Subcutaneous abdominal adipose tissue (tissue), 5 donors: ENCODE data around the gene TMEM161A.
"Not testable (repeated sequence)": the region's sequence is repeated elsewhere in the genome, so short reads cannot be mapped to it uniquely, and the experiment has no call there.

Source experiments
- H3K27ac ChIP-seq: one replicate; pipeline ENCODE4 v1.7.0; 2013; ENCODE audit warnings: low read depth, mild to moderate bottlenecking, inconsistent platforms, low read length, moderate library complexity
- H3K27me3 ChIP-seq, 5 donors: one replicate each; pipeline ENCODE4 v1.7.0; 2013; ENCODE audit warnings: low read length in 5 of 5, inconsistent platforms in 1 of 5; ENCODE audit not compliant: control insufficient read depth in 5 of 5, insufficient read depth in 4 of 5
- H3K36me3 ChIP-seq, 5 donors: one replicate each; pipeline ENCODE4 v1.7.0; 2013; ENCODE audit warnings: low read length in 5 of 5; ENCODE audit not compliant: control insufficient read depth in 5 of 5, insufficient read depth in 5 of 5
- H3K4me1 ChIP-seq, 5 donors: one replicate each; pipeline ENCODE4 v1.7.0; 2013; ENCODE audit warnings: low read length in 5 of 5, mild to moderate bottlenecking in 3 of 5, moderate library complexity in 1 of 5; ENCODE audit not compliant: control insufficient read depth in 5 of 5, insufficient read depth in 5 of 5
- H3K4me3 ChIP-seq, 5 donors: one replicate each; pipeline ENCODE4 v1.7.0; 2013; ENCODE audit warnings: low read length in 5 of 5, low read depth in 1 of 5
- H3K9ac ChIP-seq, 5 donors: one replicate each; pipeline ENCODE4 v1.7.0; 2013; ENCODE audit warnings: low read length in 5 of 5, mild to moderate bottlenecking in 4 of 5, moderate library complexity in 3 of 5
- H3K9me3 ChIP-seq, 5 donors: one replicate each; pipeline ENCODE4 v1.7.0; 2013; ENCODE audit warnings: low read length in 5 of 5; ENCODE audit not compliant: control insufficient read depth in 5 of 5
- donor health status: healthy.
- donor health status: healthy.
- donor health status: healthy.
- donor health status: healthy.
- donor health status: healthy.

TMEM161A gene

GRCh38 chr19:19138109-19138981 lies at the start of gene TMEM161A:
Gene TMEM161A (minus strand): TSS chr19:19138478. CDS start chr19:19138428, 50 bp downstream.
- peak within 1 kb of the TSS; percentile 54 for H3K27ac ChIP-seq
- H3K9me3 ChIP-seq = no peaks in the 10 kb centered on the region

DNA sequence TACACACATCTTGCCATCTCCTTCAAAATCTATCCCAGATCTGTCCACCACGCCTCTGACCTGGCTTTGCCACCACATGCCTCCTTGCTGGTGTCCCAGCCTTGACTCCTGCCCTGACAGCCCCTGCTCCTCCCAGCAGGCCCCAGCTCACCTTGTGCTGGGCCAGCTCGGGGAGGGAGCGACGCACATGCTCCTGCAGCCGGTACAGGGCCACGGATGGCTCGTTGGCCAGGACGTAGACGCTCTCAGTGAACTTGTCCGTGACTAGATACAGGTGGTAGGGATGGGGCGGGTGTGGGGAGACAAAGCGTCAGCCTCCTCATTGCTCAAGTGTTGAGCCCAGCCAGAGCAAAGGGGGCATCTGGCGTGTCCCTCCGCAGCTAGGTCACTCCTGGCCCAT lies 48.5 kb upstream of the TMEM161A start:
- Histone ChIP-seq H3K4me3 (no peak overlapping the region), H3K27ac (no peak overlapping the region), H3K9me3 (no peaks in the 10 kb centered on the region), H3K4me1 (peaks cover 2 to 35% (median 27%) of the 10 kb centered on the region in 5 donors), H3K9ac (no peak overlapping the region), H3K36me3 (peaks cover 0 to 37% (median 17%) of the 10 kb centered on the region in 5 donors), H3K27me3 (no peaks in the 10 kb centered on the region)

More at GRCh38 chr19:19138109-19138981, at the start of gene TMEM161A:
- Histone ChIP-seq H3K4me1 (peaks cover 0 to 20% (median 17%) of the 10 kb centered on the region in 5 donors), H3K27me3 (no peaks in the 10 kb centered on the region), H3K9ac (peak within 1 kb of the TSS; percentile 87 to 100 (median 97)), H3K4me3 (peak within 1 kb of the TSS; percentile 79 to 94 (median 92)), H3K36me3 (no peaks in the 10 kb centered on the region)

GRCh38 chr19:19185853-19186740 lies 47.8 kb upstream of the TMEM161A start:
- Histone ChIP-seq H3K27ac (no peak overlapping the region), H3K36me3 (peaks cover 0 to 43% (median 23%) of the 10 kb centered on the region in 5 donors), H3K9ac (no peak overlapping the region), H3K4me3 (no peak overlapping the region), H3K27me3 (no peaks in the 10 kb centered on the region), H3K4me1 (peaks cover 2 to 33% (median 21%) of the 10 kb centered on the region in 5 donors), H3K9me3 (no peaks in the 10 kb centered on the region)

- peaks cover 0 to 7% (median 3%) of the 10 kb centered on the region in 5 donors for H3K9me3 ChIP-seq
- H3K4me1 ChIP-seq = peaks cover 0 to 13% (median 7%) of the 10 kb centered on the region in 5 donors
- H3K4me3 ChIP-seq = no peak overlapping the region
- no peaks in the 10 kb centered on the region for H3K27me3 ChIP-seq
- H3K36me3 ChIP-seq = peaks cover 0 to 74% (median 40%) of the 10 kb centered on the region in 5 donors
- H3K27ac ChIP-seq = peak overlapping the region; percentile 67
- H3K9ac ChIP-seq = peak overlapping the region in 1 of 5 donors; percentile 29
Measured at GRCh38 chr19:19181488-19181998, 43.3 kb upstream of the TMEM161A start.

GRCh38 chr19:19179548-19180441 lies 41.5 kb upstream of the TMEM161A start:
- Histone ChIP-seq H3K4me1 (peaks cover 0 to 13% (median 7%) of the 10 kb centered on the region in 5 donors), H3K9me3 (peaks cover 0 to 7% (median 3%) of the 10 kb centered on the region in 5 donors), H3K27me3 (no peaks in the 10 kb centered on the region), H3K4me3 (no peak overlapping the region), H3K27ac (no peak overlapping the region), H3K9ac (no peak overlapping the region), H3K36me3 (peaks cover 0 to 65% (median 39%) of the 10 kb centered on the region in 5 donors)

DNA sequence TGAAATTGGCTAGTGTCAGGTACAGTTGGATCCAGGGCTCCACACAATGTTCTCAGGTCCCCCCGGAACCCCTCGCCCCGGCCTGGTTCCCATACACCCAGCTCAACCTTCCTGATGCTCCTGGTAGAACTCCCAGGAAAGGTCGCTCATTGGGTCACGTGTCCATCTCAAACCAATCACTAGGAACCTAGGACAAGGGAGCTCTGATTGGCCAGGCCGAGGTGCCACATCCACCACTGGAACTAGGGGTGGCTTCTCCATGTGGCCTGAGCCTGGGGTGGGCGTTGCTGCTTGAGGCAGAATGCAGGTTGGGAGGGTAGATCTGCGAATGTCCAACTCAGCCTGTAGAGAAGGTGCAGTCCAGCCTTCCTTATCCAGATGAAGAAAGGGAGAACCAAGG lies 38.7 kb upstream of the TMEM161A start:
- Histone ChIP-seq H3K27me3 (no peaks in the 10 kb centered on the region), H3K4me3 (no peak overlapping the region), H3K4me1 (peaks cover 0 to 25% (median 13%) of the 10 kb centered on the region in 5 donors), H3K9ac (no peak overlapping the region), H3K27ac (no peak overlapping the region), H3K36me3 (peaks cover 0 to 52% (median 31%) of the 10 kb centered on the region in 5 donors), H3K9me3 (peaks cover 0 to 7% (median 3%) of the 10 kb centered on the region in 5 donors)

- not testable (repeated sequence) for H3K27ac ChIP-seq, H3K9ac ChIP-seq, H3K9me3 ChIP-seq, H3K4me3 ChIP-seq, H3K27me3 ChIP-seq
- Histone ChIP-seq H3K36me3 (peaks cover 0 to 20% (median 13%) of the 10 kb centered on the region in 5 donors), H3K4me1 (peaks cover 0 to 42% (median 35%) of the 10 kb centered on the region in 5 donors)
Measured at GRCh38 chr19:19173243-19173642, 35.0 kb upstream of the TMEM161A start.

- no peak overlapping the region for H3K4me3 ChIP-seq
Measured at GRCh38 chr19:19171821-19172532, 33.7 kb upstream of the TMEM161A start.

More at GRCh38 chr19:19171821-19172532, 33.7 kb upstream of the TMEM161A start:
- Histone ChIP-seq H3K9ac (peak overlapping the region in 1 of 5 donors; percentile 0), H3K36me3 (peaks cover 0 to 11% (median 7%) of the 10 kb centered on the region in 5 donors), H3K4me1 (peaks cover 0 to 42% (median 35%) of the 10 kb centered on the region in 5 donors), H3K27me3 (no peaks in the 10 kb centered on the region), H3K9me3 (no peaks in the 10 kb centered on the region), H3K27ac (no peak overlapping the region)
